ENCODE results near the gene ERI3.
"Not testable (repeated sequence)": the region's sequence is repeated elsewhere in the genome, so short reads cannot be mapped to it uniquely, and the experiment has no call there.

The ERI3 gene

GRCh38 chr1:44210595-44210994, 144.5 kb downstream of the ERI3 start:
- DNase-seq (ENCODE audit: low spot score): no peak
- TF ChIP-seq CTCF (IDR thresholded peaks at IDR 0.05; ENCODE audit: extremely low read depth, missing control alignments): no peak

DNA sequence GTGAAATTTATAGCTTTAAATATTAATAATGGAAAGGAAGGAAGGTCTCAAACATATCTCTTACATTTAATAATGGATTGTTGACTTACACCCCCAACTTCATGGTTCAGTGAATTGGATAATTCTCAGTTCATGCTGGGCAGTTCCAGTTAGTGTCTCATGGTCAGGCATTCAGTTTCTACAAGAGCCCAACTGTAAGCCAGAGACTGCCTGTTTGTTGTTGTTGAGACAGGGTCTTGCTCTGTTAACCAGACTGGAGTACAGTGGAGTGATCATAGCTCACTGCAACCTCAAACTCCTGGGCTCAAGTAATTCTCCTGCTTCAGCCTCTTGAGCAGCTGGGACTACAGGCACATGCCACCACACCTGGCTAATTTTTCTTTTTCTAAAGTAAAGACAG, 146.8 kb downstream of the ERI3 start:
- no peak for DNase-seq (ENCODE audit: low spot score)
- TF ChIP-seq CTCF (IDR thresholded peaks at IDR 0.05; ENCODE audit: extremely low read depth, missing control alignments): no peak

DNA sequence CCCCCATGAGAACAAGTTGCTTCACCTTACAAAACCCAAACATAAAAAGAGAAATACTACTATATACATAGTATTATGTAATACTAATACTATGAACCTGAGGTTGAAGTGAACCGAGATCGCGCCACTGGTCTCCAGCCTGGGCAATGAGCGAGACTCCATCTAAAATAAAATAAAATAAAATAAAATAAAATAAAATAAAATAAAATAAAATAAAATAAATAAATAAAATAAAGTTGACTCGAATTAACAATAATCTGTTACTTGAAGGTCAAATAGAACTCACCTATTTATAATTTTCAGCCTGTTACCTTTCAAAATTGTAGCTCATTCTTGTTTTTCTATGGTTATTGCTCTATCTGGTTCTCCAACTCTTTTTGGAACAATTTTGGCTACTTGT, 148.5 kb downstream of the ERI3 start:
- DNase-seq (ENCODE audit: low spot score): not testable (repeated sequence)

DNA sequence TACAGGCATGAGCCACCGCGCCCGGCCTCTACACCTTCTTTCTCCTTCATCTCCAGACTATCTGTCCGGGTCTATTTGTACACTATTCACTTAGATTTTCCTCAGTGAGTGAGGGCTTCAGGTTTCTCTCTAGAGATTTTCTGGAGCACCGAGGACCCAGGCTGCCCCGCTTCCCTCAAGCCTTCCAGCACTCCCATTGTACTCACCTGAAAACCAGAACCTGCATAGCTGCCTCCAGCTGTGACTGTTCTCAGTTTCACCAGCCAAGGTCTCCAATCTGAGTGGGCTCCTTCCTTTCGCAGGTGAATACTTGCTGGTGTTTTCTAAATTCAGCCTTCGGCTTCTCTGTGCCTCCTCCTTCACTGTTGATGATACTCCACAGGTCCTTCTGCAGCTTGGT, 154.7 kb downstream of the ERI3 start:
- DNase-seq (ENCODE audit: low spot score): no peak
- no peak for TF ChIP-seq CTCF (IDR thresholded peaks at IDR 0.05; ENCODE audit: extremely low read depth, missing control alignments)

DNA sequence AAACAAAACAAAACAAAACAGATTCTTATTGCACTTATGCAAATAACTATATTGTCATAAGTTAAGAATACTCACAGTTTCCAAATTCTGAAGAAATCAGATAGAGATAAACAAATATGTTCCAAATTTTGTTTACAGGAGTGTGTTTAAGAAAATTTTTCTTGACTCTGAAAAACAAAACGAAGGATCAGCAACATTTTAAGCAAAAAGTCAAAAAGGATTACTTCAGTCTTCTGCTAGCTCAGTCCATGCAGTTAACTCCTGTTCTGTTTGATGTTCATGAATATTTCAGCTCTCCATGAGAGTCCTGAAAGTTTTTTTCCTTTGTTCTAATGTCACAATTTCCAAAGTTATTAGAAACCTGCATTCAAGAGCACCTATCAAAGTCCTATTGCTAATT, 180.4 kb downstream of the ERI3 start:
- TF ChIP-seq CTCF (IDR thresholded peaks at IDR 0.05; ENCODE audit: extremely low read depth, missing control alignments): no peak
- DNase-seq (ENCODE audit: low spot score): no peak
